Endothelial cell of umbilical vein (primary cell): Measurements from ENCODE around the gene GHITM.

Experiments used
- EZH2 ChIP-seq: IDR thresholded peaks from 2 replicates; pipeline ENCODE4 v1.6.1; 2012; ENCODE audit warnings: borderline replicate concordance, low read depth, mild to moderate bottlenecking, moderate library complexity, low read length, inconsistent platforms; ENCODE audit not compliant: severe bottlenecking
- FOS ChIP-seq: IDR thresholded peaks from 2 replicates; pipeline ENCODE4 v1.6.1; 2011; ENCODE audit warnings: mild to moderate bottlenecking, low read length, moderate library complexity, borderline replicate concordance; ENCODE audit not compliant: insufficient read depth
- JUN ChIP-seq: IDR thresholded peaks from 2 replicates; pipeline ENCODE4 v1.6.1; 2011; ENCODE audit warnings: borderline replicate concordance, low read depth; ENCODE audit not compliant: insufficient read length, insufficient read depth
- POLR2A ChIP-seq: IDR thresholded peaks from 2 replicates; pipeline ENCODE4 v1.6.1; 2012; ENCODE audit warnings: low read depth, mild to moderate bottlenecking, control low read depth, low read length
- POLR2AphosphoS5 ChIP-seq: IDR thresholded peaks from 2 replicates; pipeline ENCODE4 v1.6.1; 2012; ENCODE audit warnings: low read depth, mild to moderate bottlenecking, control low read depth, low read length, moderate library complexity; ENCODE audit not compliant: insufficient read depth
- TF ChIP-seq, protein P1 (sequence below), 2 donors: IDR thresholded peaks; 1 replicate in 1 of 2; 2 replicates in 1 of 2; pipeline ENCODE4 v1.5.1; 2011; ENCODE audit warnings: low read length in 2 of 2, mild to moderate bottlenecking in 2 of 2, moderate library complexity in 2 of 2, control low read depth in 1 of 2, inconsistent platforms in 1 of 2, low read depth in 1 of 2; ENCODE audit not compliant: insufficient read depth in 1 of 2; ENCODE audit errors: extremely low read depth in 1 of 2
- TF ChIP-seq, protein P2 (sequence below): IDR thresholded peaks from 2 replicates; pipeline ENCODE4 v1.6.1; 2011; ENCODE audit not compliant: insufficient read depth, insufficient read length

DNA sequence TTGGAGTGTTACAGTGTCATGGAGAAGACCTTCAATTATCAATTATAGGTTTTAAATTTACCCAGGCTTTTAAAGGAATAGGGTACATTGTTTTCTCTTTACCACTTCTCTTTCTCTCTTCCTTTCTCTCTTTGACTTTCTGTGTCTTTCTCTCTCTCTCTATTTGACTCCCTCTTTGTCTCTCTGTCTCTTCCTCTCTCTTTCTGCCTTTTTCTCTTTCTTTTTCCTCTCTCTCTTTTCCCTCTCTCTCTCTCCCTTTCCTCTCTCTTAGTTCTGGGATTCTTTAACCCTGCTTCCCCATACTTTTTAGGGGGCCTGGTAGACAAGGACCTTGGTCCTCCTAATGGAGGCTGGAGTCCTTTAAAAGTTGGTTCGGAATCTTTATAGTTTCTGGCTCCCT is 15.9 kb upstream of the GHITM start:
- no peak for TF ChIP-seq POLR2AphosphoS5
- TF ChIP-seq, protein P1, sequence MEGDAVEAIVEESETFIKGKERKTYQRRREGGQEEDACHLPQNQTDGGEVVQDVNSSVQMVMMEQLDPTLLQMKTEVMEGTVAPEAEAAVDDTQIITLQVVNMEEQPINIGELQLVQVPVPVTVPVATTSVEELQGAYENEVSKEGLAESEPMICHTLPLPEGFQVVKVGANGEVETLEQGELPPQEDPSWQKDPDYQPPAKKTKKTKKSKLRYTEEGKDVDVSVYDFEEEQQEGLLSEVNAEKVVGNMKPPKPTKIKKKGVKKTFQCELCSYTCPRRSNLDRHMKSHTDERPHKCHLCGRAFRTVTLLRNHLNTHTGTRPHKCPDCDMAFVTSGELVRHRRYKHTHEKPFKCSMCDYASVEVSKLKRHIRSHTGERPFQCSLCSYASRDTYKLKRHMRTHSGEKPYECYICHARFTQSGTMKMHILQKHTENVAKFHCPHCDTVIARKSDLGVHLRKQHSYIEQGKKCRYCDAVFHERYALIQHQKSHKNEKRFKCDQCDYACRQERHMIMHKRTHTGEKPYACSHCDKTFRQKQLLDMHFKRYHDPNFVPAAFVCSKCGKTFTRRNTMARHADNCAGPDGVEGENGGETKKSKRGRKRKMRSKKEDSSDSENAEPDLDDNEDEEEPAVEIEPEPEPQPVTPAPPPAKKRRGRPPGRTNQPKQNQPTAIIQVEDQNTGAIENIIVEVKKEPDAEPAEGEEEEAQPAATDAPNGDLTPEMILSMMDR (IDR thresholded peaks at IDR 0.05; ENCODE audit: extremely low read depth in 1 of 2, insufficient read depth in 1 of 2, low read depth in 1 of 2, low read length in 2 of 2), result no peak
- TF ChIP-seq, protein P2, sequence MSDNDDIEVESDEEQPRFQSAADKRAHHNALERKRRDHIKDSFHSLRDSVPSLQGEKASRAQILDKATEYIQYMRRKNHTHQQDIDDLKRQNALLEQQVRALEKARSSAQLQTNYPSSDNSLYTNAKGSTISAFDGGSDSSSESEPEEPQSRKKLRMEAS, result no peak
- no peak for TF ChIP-seq POLR2A
- TF ChIP-seq JUN, result no peak
- no peak for TF ChIP-seq EZH2
- no peak for TF ChIP-seq FOS
